ENCODE results near the gene SCYGR4. TPM values are rescaled to one million over a fixed set of nuclear protein-coding genes. Genes with fewer than 3 reads are reported as not detected.
"Not testable (repeated sequence)": the region's sequence is repeated elsewhere in the genome, so short reads cannot be mapped to it uniquely, and the experiment has no call there.

The SCYGR4 gene
- total RNA-seq, 1 donor from 2014 or later = not detected

DNA sequence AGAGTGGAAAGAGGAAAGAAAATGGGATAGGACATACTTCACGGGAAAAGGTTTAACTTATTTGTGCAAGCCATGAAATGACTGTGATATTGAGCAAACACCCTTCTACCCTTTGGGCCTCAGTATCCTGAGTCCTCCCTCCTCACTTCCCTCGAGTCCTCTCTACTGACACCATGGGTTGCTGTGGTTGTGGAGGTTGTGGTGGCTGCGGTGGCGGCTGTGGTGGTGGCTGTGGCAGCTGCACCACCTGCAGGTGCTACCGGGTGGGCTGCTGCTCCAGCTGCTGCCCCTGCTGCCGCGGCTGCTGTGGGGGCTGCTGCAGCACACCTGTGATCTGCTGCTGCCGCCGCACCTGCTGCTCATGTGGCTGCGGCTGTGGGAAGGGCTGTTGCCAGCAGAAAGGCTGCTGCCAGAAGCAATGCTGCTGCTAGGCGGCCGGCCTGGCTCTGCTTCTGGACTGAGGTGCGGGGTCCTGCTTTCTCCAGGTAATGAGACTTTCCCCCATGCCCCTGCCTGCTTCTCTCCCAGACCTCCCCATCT, 49.4 kb downstream of the SCYGR4 start, which contains the start of gene SCYGR5:
Gene SCYGR5 (plus strand): TSS at position 174 of the 540 bp plus-strand sequence. CDS start 0 bp downstream, at position 174.
- DNase-seq (ENCODE audit: low read depth, low spot score) = not testable (repeated sequence)

Other genes with a start within 250 kb of the SCYGR4 start
- not detected in 2 replicates for gene TM4SF20, start 238.2 kb upstream of the SCYGR4 start, total RNA-seq
- not detected in 2 replicates for gene SCYGR1, start 229.5 kb upstream of the SCYGR4 start, total RNA-seq
- 70.3 and 105 TPM in 2 replicates for gene AGFG1, start 145.3 kb upstream of the SCYGR4 start, total RNA-seq
- gene SCYGR2, start 18.6 kb upstream of the SCYGR4 start, total RNA-seq = not detected in 2 replicates
- not detected in 2 replicates for gene SCYGR3, start 2.7 kb upstream of the SCYGR4 start, total RNA-seq
- gene SCYGR5, start 49.3 kb downstream of the SCYGR4 start, total RNA-seq = not detected in 2 replicates
- 0.07 and 0.39 TPM in 2 replicates for gene SLC19A3, start 100.5 kb downstream of the SCYGR4 start, total RNA-seq
- not detected in 2 replicates for gene SCYGR6, start 107.3 kb downstream of the SCYGR4 start, total RNA-seq
- not detected in 2 replicates for gene SCYGR7, start 110.8 kb downstream of the SCYGR4 start, total RNA-seq
- gene SCYGR8, start 128.4 kb downstream of the SCYGR4 start, total RNA-seq = not detected in 2 replicates
- 1.1 TPM in 1 of 2 replicates, not detected in the other for gene CCL20, start 196.3 kb downstream of the SCYGR4 start, total RNA-seq